Neural crest cell (in vitro differentiated cells): Measurements from ENCODE around the gene MYL4. TPM values are rescaled to one million over a fixed set of nuclear protein-coding genes. Genes with fewer than 3 reads are reported as not detected.

Source experiments
- DNase-seq: peaks from one replicate; pipeline ENCODE4 v3.0.0; 2021; ENCODE audit warnings: low read depth, mixed read lengths, low spot score
- H3K27ac Mint-ChIP-seq: one replicate; pipeline ENCODE4 v1.8.0; 2021; ENCODE audit warnings: mild to moderate bottlenecking, mixed read lengths; ENCODE audit not compliant: unreplicated experiment
- H3K27me3 Mint-ChIP-seq: 2 replicates; pipeline ENCODE4 v1.8.0; 2021; ENCODE audit warnings: low read depth, mild to moderate bottlenecking, mixed read lengths
- H3K36me3 Mint-ChIP-seq: 2 replicates; pipeline ENCODE4 v1.8.0; 2021; ENCODE audit warnings: low read depth, mild to moderate bottlenecking, mixed read lengths
- H3K4me1 Mint-ChIP-seq: 2 replicates; pipeline ENCODE4 v1.8.0; 2021; ENCODE audit warnings: mixed read lengths
- H3K4me3 Mint-ChIP-seq: one replicate; pipeline ENCODE4 v1.8.0; 2021; ENCODE audit warnings: mild to moderate bottlenecking, mixed read lengths
- H3K9me3 Mint-ChIP-seq: 2 replicates; pipeline ENCODE4 v1.8.0; 2021; ENCODE audit warnings: mixed read lengths
- total RNA-seq: library from RNA; stranded (reverse); gene quantifications from 2 replicates; pipeline ENCODE4 v1.2.1, GENCODE V29; 2021
- TF ChIP-seq, protein P1 (sequence below): fragments of 200-600 bp; sonication (generic); conservative IDR thresholded peaks from 2 replicates; pipeline ENCODE4 v1.5.0; 2021; ENCODE audit warnings: antibody characterized with exemption, mild to moderate bottlenecking

MYL4 gene
- total RNA-seq, 1 donor from 2014 or later = not detected

DNA sequence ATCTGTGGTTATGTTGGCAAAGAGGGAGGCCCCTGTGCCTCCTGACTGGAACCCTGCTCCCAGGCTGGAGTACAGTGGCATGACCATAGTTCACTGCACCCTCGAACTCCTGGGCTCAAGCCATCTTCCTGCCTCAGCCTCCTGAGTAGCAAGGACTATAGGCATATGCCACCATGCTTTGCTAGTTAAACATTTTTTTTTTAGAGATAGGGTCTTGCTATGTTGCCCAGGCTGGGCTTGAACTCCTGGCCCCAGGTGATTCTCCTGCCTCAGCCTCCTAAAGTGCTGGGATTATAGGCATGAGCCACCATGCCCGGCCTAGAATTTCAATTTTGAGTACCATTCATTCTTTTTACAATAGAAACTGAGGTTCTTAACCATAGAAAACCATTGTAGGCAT, 23.3 kb downstream of the MYL4 start:
- Mint-ChIP-seq H3K36me3 (no peaks in the 10 kb centered on the region), H3K9me3 (no peaks in the 10 kb centered on the region), H3K4me1 (peaks cover 14% of the 10 kb centered on the region), H3K27ac (no peak overlapping the region), H3K27me3 (peaks cover 30% of the 10 kb centered on the region), H3K4me3 (no peak overlapping the region)
- no peak for DNase-seq
- TF ChIP-seq, protein P1, sequence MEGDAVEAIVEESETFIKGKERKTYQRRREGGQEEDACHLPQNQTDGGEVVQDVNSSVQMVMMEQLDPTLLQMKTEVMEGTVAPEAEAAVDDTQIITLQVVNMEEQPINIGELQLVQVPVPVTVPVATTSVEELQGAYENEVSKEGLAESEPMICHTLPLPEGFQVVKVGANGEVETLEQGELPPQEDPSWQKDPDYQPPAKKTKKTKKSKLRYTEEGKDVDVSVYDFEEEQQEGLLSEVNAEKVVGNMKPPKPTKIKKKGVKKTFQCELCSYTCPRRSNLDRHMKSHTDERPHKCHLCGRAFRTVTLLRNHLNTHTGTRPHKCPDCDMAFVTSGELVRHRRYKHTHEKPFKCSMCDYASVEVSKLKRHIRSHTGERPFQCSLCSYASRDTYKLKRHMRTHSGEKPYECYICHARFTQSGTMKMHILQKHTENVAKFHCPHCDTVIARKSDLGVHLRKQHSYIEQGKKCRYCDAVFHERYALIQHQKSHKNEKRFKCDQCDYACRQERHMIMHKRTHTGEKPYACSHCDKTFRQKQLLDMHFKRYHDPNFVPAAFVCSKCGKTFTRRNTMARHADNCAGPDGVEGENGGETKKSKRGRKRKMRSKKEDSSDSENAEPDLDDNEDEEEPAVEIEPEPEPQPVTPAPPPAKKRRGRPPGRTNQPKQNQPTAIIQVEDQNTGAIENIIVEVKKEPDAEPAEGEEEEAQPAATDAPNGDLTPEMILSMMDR = no peak

DNA sequence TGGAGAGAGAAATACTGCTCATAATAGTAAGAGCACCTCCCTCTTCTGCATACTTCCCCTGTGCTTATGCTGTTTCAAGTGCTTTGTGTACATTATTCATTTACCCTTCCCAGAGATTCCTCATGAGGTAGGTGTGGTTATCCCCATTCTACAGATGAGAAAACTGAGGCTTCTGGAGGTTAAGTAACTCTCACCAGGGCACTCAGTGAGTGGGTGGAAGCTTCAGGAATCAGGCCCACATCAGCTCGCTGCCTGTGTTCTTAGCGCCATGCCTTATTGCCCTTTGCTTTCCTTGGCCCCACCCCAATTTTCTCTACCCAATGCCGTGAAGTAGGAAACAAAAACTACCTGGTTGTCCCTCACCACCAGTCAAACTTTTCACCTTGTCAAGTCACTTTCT, 26.4 kb downstream of the MYL4 start:
- H3K36me3 Mint-ChIP-seq = no peaks in the 10 kb centered on the region
- TF ChIP-seq, protein P1 = no peak
- no peaks in the 10 kb centered on the region for H3K9me3 Mint-ChIP-seq
- no peak overlapping the region for H3K27ac Mint-ChIP-seq
- peaks cover 2% of the 10 kb centered on the region for H3K4me1 Mint-ChIP-seq
- DNase-seq = no peak
- no peak overlapping the region for H3K4me3 Mint-ChIP-seq
- H3K27me3 Mint-ChIP-seq = peaks cover 20% of the 10 kb centered on the region

DNA sequence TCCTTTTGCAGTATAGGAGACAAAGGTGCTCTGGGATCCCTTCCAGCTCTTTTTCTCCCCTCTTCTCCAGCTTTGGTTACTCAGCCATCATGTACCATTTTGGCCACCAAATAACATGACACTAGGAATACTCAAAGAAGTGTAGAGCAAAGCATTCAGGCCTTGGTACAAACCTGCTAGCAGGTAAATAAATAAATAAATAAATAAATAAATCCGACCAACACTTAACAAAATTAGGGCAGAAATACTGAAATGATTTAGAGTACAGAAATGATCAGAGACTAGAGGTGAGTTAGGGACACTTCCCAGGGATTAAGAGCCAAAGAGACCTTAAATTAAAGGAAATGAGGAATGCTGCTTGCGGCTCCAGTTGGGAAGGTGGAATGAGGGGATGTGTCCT, 26.8 kb downstream of the MYL4 start:
- no peaks in the 10 kb centered on the region for H3K9me3 Mint-ChIP-seq
- no peak overlapping the region for H3K4me3 Mint-ChIP-seq
- H3K4me1 Mint-ChIP-seq = no peaks in the 10 kb centered on the region
- peaks cover 15% of the 10 kb centered on the region for H3K27me3 Mint-ChIP-seq
- DNase-seq = no peak
- no peak overlapping the region for H3K27ac Mint-ChIP-seq
- TF ChIP-seq, protein P1 = no peak
- H3K36me3 Mint-ChIP-seq = no peaks in the 10 kb centered on the region

DNA sequence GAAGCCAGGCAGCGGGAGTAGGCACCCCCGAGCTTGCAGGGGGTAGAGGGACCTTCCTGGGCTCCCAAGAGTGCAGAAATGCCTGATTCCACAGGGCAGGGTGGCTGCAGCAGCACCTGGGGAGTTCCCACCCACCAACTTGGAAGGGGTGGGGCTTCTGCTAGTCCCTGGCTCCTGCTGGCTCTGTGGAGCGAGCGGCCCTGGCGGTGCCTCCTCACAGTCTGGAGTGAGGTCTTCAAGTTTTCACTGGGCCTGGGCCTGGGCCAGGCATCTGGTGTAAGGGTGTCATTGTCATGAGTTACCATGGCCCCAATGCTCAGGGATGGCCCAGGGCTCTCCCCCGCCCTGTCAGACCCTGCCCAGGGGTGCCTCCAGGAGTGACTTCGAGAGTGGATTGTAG, 28.7 kb downstream of the MYL4 start:
- no peak overlapping the region for H3K27ac Mint-ChIP-seq

DNA sequence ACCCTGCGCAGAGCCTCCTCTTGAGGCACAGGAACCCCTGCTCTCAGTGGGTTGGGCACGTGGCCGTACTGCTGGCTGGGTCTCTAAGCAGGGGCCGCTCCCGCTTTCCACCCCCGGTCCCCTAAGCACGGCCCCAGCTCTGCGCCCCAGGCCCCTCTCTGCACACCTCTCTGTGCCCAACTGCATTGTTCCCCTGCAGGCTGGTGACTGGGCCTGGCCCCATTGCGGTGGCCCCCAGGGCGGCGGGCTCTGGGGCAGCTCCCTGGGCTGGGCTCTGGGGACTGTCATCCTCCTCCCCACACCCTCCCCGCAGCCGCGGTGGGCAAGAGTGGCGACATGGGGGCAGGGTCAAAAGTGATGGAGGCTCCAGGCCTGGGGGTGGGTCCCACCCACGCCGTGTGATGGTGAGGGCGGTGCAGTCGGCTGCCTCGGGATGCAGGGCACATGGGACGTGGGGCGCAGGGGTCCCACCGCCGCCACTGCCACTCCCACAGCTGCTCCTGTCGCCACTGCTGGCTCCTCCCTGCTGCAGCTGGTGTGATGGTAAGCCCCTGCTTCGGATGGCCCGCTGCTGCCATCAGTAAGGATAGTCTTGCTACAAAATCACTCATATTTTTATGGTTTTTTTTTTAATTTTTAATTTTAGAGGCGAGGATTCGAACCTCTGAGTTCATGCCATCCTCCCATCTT, 29.3 kb downstream of the MYL4 start:
- DNase-seq = no peak
- no peaks in the 10 kb centered on the region for H3K27me3 Mint-ChIP-seq
- H3K36me3 Mint-ChIP-seq = no peaks in the 10 kb centered on the region
- no peaks in the 10 kb centered on the region for H3K9me3 Mint-ChIP-seq
- no peak overlapping the region for H3K27ac Mint-ChIP-seq
- no peak overlapping the region for H3K4me3 Mint-ChIP-seq
- H3K4me1 Mint-ChIP-seq = no peaks in the 10 kb centered on the region
- TF ChIP-seq, protein P1 = no peak

More for the DNA sequence above, 28.7 kb downstream of the MYL4 start:
- TF ChIP-seq, protein P1 = no peak
- no peak for DNase-seq
- no peaks in the 10 kb centered on the region for H3K9me3 Mint-ChIP-seq
- H3K27me3 Mint-ChIP-seq = peaks cover 3% of the 10 kb centered on the region
- H3K36me3 Mint-ChIP-seq = no peaks in the 10 kb centered on the region
- no peaks in the 10 kb centered on the region for H3K4me1 Mint-ChIP-seq
- H3K4me3 Mint-ChIP-seq = no peak overlapping the region
